Neural progenitor cell (in vitro differentiated cells): ENCODE measurements around the gene ELOVL6. TPM values are rescaled to one million over a fixed set of nuclear protein-coding genes. Genes with fewer than 3 reads are reported as not detected.

Experiments
- DNase-seq: peaks from one replicate; pipeline ENCODE4 v3.0.0-alpha.2; 2016; ENCODE audit warnings: low spot score
- H2AFZ ChIP-seq: fragments of 200-600 bp; sonication (generic); replicated peaks from 2 replicates; pipeline ENCODE4 v1.6.1; 2016; ENCODE audit warnings: antibody characterized with exemption
- H3F3A ChIP-seq: fragments of 200-600 bp; sonication (generic); 2 replicates; pipeline ENCODE4 v1.6.1; 2016; ENCODE audit warnings: antibody characterized with exemption, low read depth
- H3K27ac ChIP-seq: fragments of 200-600 bp; sonication (generic); 2 replicates; pipeline ENCODE4 v1.5.1; 2016; ENCODE audit warnings: mild to moderate bottlenecking
- H3K27me3 ChIP-seq: fragments of 200-600 bp; sonication (generic); 2 replicates; pipeline ENCODE4 v1.6.1; 2016; ENCODE audit warnings: mild to moderate bottlenecking, moderate library complexity
- H3K36me3 ChIP-seq: fragments of 200-600 bp; sonication (generic); 2 replicates; pipeline ENCODE4 v1.5.1; 2016
- H3K4me1 ChIP-seq: fragments of 200-600 bp; sonication (generic); 2 replicates; pipeline ENCODE4 v1.6.1; 2016; ENCODE audit warnings: mixed run types
- H3K4me2 ChIP-seq: fragments of 200-600 bp; sonication (generic); 2 replicates; pipeline ENCODE4 v1.6.1; 2016
- H3K4me3 ChIP-seq: fragments of 200-600 bp; sonication (generic); 2 replicates; pipeline ENCODE4 v1.5.1; 2016
- H3K79me2 ChIP-seq: fragments of 200-600 bp; sonication (generic); 2 replicates; pipeline ENCODE4 v1.6.1; 2016; ENCODE audit warnings: low read depth
- H3K9ac ChIP-seq: fragments of 200-600 bp; sonication (generic); 2 replicates; pipeline ENCODE4 v1.6.1; 2016
- H3K9me3 ChIP-seq: fragments of 200-600 bp; sonication (generic); 2 replicates; pipeline ENCODE4 v1.5.1; 2016; ENCODE audit warnings: low read depth
- H4K20me1 ChIP-seq: fragments of 200-600 bp; sonication (generic); 2 replicates; pipeline ENCODE4 v1.6.1; 2016; ENCODE audit warnings: low read depth
- H3K27ac Mint-ChIP-seq: 3 replicates; pipeline ENCODE4 v1.8.0; 2021; ENCODE audit warnings: mixed read lengths
- H3K27me3 Mint-ChIP-seq: 2 replicates; pipeline ENCODE4 v1.8.0; 2022; ENCODE audit warnings: low read depth, mild to moderate bottlenecking, inconsistent platforms, moderate library complexity, mixed read lengths; ENCODE audit not compliant: insufficient read depth
- H3K36me3 Mint-ChIP-seq: 3 replicates; pipeline ENCODE4 v1.8.0; 2021; ENCODE audit warnings: mixed read lengths
- H3K4me1 Mint-ChIP-seq: 3 replicates; pipeline ENCODE4 v1.8.0; 2021; ENCODE audit warnings: mixed read lengths
- H3K4me3 Mint-ChIP-seq: 3 replicates; pipeline ENCODE4 v1.8.0; 2021; ENCODE audit warnings: mild to moderate bottlenecking, moderate library complexity, mixed read lengths
- H3K9me3 Mint-ChIP-seq: 3 replicates; pipeline ENCODE4 v1.8.0; 2020; ENCODE audit warnings: mixed read lengths
- EZH2 ChIP-seq: fragments of 200-600 bp; sonication (generic); IDR thresholded peaks from 2 replicates; pipeline ENCODE4 v1.6.1; 2017; ENCODE audit warnings: antibody characterized with exemption, mild to moderate bottlenecking, moderate library complexity
- EZH2phosphoT487 ChIP-seq: fragments of 200-600 bp; sonication (generic); IDR thresholded peaks from 2 replicates; pipeline ENCODE4 v1.6.1; 2017; ENCODE audit warnings: antibody characterized with exemption
- total RNA-seq: library from RNA; depleted of rRNA; stranded (reverse); fragments of >200 nt; gene quantifications from 2 replicates; pipeline ENCODE4 v1.2.3, GENCODE V29; 2015; ENCODE audit warnings: low replicate concordance
- TF ChIP-seq, protein P1 (sequence below): fragments of 200-600 bp; sonication (generic); IDR thresholded peaks from 2 replicates; pipeline ENCODE4 v1.5.1; 2017; ENCODE audit warnings: antibody characterized with exemption, mild to moderate bottlenecking

ELOVL6 gene
- total RNA-seq, 1 donor from 2014 or later: 54.4 TPM

GRCh38 chr4:110071466-110071865 lies 126.9 kb downstream of the ELOVL6 start:
- Histone ChIP-seq H3K9me3 (no peaks in the 10 kb centered on the region), H3K4me3 (no peak overlapping the region), H3K4me2 (no peak overlapping the region), H3F3A (no peaks in the 10 kb centered on the region), H3K79me2 (peaks cover 3% of the 10 kb centered on the region), H3K27me3 (no peaks in the 10 kb centered on the region), H2AFZ (no peak overlapping the region), H3K36me3 (no peaks in the 10 kb centered on the region), H3K9ac (no peak overlapping the region), H3K27ac (no peak overlapping the region), H3K4me1 (peaks cover 10% of the 10 kb centered on the region), H4K20me1 (peaks cover 4% of the 10 kb centered on the region)
- no peaks in the 10 kb centered on the region for H3K9me3 Mint-ChIP-seq
- no peak for TF ChIP-seq EZH2
- H3K27ac Mint-ChIP-seq: no peak overlapping the region
- H3K27me3 Mint-ChIP-seq: no peaks in the 10 kb centered on the region
- DNase-seq: peak; percentile 6
- peaks cover 7% of the 10 kb centered on the region for H3K4me1 Mint-ChIP-seq
- no peak overlapping the region for H3K4me3 Mint-ChIP-seq
- peaks cover 20% of the 10 kb centered on the region for H3K36me3 Mint-ChIP-seq

DNA sequence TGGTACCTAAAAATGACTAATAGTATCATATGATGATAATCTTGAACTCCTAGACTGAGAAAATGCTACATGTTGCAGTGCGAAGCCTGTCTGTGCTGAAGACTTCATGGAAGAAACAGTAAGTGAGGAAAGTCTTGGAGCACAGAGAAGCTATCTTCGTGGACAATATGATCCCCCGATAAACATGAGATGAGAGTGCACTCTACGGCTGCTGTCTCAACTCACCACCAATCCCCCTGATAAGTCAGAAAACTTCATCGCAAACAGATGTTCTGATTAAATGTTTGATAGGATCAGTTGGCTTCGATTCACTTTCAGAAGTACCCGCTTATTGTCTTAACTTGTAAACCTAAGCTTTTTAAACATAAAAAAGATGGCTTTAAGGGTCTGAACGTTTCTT lies 130.2 kb downstream of the ELOVL6 start:
- no peaks in the 10 kb centered on the region for H3K9me3 Mint-ChIP-seq
- DNase-seq: no peak
- H3K9ac ChIP-seq: no peak overlapping the region
- H3K27ac ChIP-seq: no peak overlapping the region
- H3K79me2 ChIP-seq: peaks cover 26% of the 10 kb centered on the region
- no peaks in the 10 kb centered on the region for H3F3A ChIP-seq
- H3K36me3 ChIP-seq: no peaks in the 10 kb centered on the region
- peaks cover 13% of the 10 kb centered on the region for H3K4me1 ChIP-seq
- no peak overlapping the region for H3K4me3 ChIP-seq
- H3K4me2 ChIP-seq: no peak overlapping the region
- no peak overlapping the region for H3K4me3 Mint-ChIP-seq
- H4K20me1 ChIP-seq: peaks cover 20% of the 10 kb centered on the region
- H3K27me3 ChIP-seq: no peaks in the 10 kb centered on the region
- TF ChIP-seq EZH2: no peak
- no peak for TF ChIP-seq EZH2phosphoT487
- TF ChIP-seq, protein P1, sequence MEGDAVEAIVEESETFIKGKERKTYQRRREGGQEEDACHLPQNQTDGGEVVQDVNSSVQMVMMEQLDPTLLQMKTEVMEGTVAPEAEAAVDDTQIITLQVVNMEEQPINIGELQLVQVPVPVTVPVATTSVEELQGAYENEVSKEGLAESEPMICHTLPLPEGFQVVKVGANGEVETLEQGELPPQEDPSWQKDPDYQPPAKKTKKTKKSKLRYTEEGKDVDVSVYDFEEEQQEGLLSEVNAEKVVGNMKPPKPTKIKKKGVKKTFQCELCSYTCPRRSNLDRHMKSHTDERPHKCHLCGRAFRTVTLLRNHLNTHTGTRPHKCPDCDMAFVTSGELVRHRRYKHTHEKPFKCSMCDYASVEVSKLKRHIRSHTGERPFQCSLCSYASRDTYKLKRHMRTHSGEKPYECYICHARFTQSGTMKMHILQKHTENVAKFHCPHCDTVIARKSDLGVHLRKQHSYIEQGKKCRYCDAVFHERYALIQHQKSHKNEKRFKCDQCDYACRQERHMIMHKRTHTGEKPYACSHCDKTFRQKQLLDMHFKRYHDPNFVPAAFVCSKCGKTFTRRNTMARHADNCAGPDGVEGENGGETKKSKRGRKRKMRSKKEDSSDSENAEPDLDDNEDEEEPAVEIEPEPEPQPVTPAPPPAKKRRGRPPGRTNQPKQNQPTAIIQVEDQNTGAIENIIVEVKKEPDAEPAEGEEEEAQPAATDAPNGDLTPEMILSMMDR: no peak
- H3K36me3 Mint-ChIP-seq: peaks cover 14% of the 10 kb centered on the region
- H3K4me1 Mint-ChIP-seq: peaks cover 5% of the 10 kb centered on the region
- H3K9me3 ChIP-seq: no peaks in the 10 kb centered on the region
- H2AFZ ChIP-seq: no peak overlapping the region
- no peaks in the 10 kb centered on the region for H3K27me3 Mint-ChIP-seq
- no peak overlapping the region for H3K27ac Mint-ChIP-seq

DNA sequence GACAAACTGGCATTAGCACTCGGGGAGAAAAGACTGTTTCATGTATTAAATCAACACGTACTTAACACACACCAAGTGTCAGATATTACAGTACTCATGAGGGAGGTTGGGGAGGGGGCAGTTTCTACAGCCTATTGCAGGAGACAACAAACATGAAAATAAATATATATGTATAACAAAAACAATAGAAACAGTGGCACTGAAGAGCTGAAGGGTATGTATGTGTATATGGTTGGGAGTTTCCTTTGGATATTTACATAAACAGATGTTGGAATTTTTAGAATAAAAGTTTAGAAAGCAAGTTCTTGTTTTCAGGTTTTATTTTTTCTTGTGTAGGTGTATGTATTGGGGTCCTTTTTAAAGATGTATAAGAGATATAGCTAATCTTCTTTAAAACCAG lies 133.5 kb downstream of the ELOVL6 start:
- H2AFZ ChIP-seq: no peak overlapping the region
- H3K9ac ChIP-seq: no peak overlapping the region
- H4K20me1 ChIP-seq: peaks cover 22% of the 10 kb centered on the region
- TF ChIP-seq EZH2phosphoT487 (no peak), EZH2 (no peak)
- TF ChIP-seq, protein P1: no peak
- H3K4me3 ChIP-seq: no peak overlapping the region
- no peak overlapping the region for H3K27ac ChIP-seq
- peaks cover 4% of the 10 kb centered on the region for H3K4me1 ChIP-seq
- Mint-ChIP-seq H3K27me3 (no peaks in the 10 kb centered on the region), H3K9me3 (no peaks in the 10 kb centered on the region), H3K4me1 (peaks cover 2% of the 10 kb centered on the region), H3K27ac (no peak overlapping the region), H3K4me3 (no peak overlapping the region), H3K36me3 (peaks cover under 1% of the 10 kb centered on the region)
- peaks cover 28% of the 10 kb centered on the region for H3K79me2 ChIP-seq
- DNase-seq: no peak
- no peaks in the 10 kb centered on the region for H3K9me3 ChIP-seq
- H3K27me3 ChIP-seq: no peaks in the 10 kb centered on the region
- no peak overlapping the region for H3K4me2 ChIP-seq
- no peaks in the 10 kb centered on the region for H3F3A ChIP-seq
- H3K36me3 ChIP-seq: no peaks in the 10 kb centered on the region

DNA sequence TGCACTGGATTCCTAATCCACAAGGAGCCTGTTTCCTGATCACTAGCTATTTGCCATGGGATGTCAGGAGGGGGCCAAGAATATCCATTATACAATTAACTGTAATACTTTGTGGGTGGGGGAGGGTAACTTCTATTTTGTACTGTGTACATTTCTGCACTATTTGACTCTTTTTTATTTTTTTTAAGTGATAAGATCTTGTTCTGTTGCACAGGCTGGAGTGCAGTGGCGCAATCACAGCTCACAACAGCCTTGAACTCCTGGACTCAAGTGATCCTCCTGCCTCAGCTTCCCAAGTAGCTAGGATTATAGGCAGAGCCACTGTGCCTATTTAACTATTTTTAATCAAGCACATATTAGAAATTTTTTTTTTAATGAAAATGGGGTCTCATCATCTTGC lies 134.1 kb downstream of the ELOVL6 start:
- Histone ChIP-seq H3K4me1 (peaks cover 4% of the 10 kb centered on the region), H3K36me3 (no peaks in the 10 kb centered on the region), H3K9ac (no peak overlapping the region), H3K4me2 (no peak overlapping the region), H2AFZ (no peak overlapping the region), H3K27ac (no peak overlapping the region), H3K4me3 (no peak overlapping the region), H3K27me3 (no peaks in the 10 kb centered on the region), H4K20me1 (peaks cover 19% of the 10 kb centered on the region), H3K79me2 (peaks cover 28% of the 10 kb centered on the region), H3F3A (no peaks in the 10 kb centered on the region), H3K9me3 (no peaks in the 10 kb centered on the region)
- Mint-ChIP-seq H3K36me3 (no peaks in the 10 kb centered on the region), H3K4me1 (peaks cover 2% of the 10 kb centered on the region), H3K27ac (no peak overlapping the region), H3K4me3 (no peak overlapping the region), H3K9me3 (no peaks in the 10 kb centered on the region), H3K27me3 (no peaks in the 10 kb centered on the region)
- DNase-seq: no peak
- TF ChIP-seq, protein P1: no peak
- TF ChIP-seq EZH2 (no peak), EZH2phosphoT487 (no peak)
